Panc1 (cell line): ENCODE results near the gene CCNI. TPM values are rescaled to one million over a fixed set of nuclear protein-coding genes. Genes with fewer than 3 reads are reported as not detected.

ENCODE experiments used
- ATAC-seq: fragments of 200-7000 bp; cut with Tn5 transposase; 2 replicates; pipeline ENCODE4 v1.9.1; 2020; ENCODE audit warnings: mild to moderate bottlenecking, moderate library complexity
- BruUV-seq: library from RNA; stranded (reverse); fragments of 400-500 nt; replicated peaks from 2 replicates; lab custom pipeline; 2021; lab: Mats Ljungman, UMichigan
- CTCF ChIA-PET: fragments of 300-600 bp; sonication (Branson Sonifier 250); formaldehyde crosslinking; loops from one replicate; lab custom pipeline; 2022; ENCODE audit warnings: antibody characterized with exemption; lab: Charles Lee
- POLR2A ChIA-PET: fragments of 300-600 bp; sonication (Branson Sonifier 250); formaldehyde crosslinking; loops from one replicate; lab custom pipeline; 2022; ENCODE audit warnings: antibody characterized with exemption; lab: Charles Lee
- DNase-seq: peaks from one replicate; pipeline ENCODE4 v3.0.0-alpha.2; 2010; ENCODE audit warnings: low read depth, low spot score
- H3K27ac ChIP-seq: 2 replicates; pipeline ENCODE4 v1.5.1; 2011; ENCODE audit warnings: mild to moderate bottlenecking, low read length, inconsistent platforms
- H3K27me3 ChIP-seq: fragments of 200-500 bp; sonication (Bioruptor generic); 2 replicates; pipeline ENCODE4 v1.6.0; 2014; ENCODE audit warnings: low read length, inconsistent platforms; ENCODE audit not compliant: control insufficient read depth, insufficient read depth
- H3K36me3 ChIP-seq: fragments of 200-500 bp; sonication (Bioruptor generic); 2 replicates; pipeline ENCODE4 v1.5.1; 2014; ENCODE audit warnings: inconsistent platforms, mild to moderate bottlenecking, low read length, moderate library complexity; ENCODE audit not compliant: control insufficient read depth, insufficient read depth
- H3K4me1 ChIP-seq: 2 replicates; pipeline ENCODE4 v1.5.1; 2011; ENCODE audit warnings: inconsistent platforms, mild to moderate bottlenecking, low read length, moderate library complexity; ENCODE audit not compliant: control insufficient read depth, insufficient read depth
- H3K4me3 ChIP-seq, 2 experiments: 2 replicates each; pipeline ENCODE4 v1.5.1; 2011 to 2012; ENCODE audit warnings: low read depth in 2 of 2, low read length in 2 of 2, mild to moderate bottlenecking in 2 of 2, inconsistent platforms in 1 of 2, moderate library complexity in 1 of 2
- H3K9me3 ChIP-seq: fragments of 200-500 bp; sonication (Bioruptor generic); 2 replicates; pipeline ENCODE4 v1.5.1; 2014; ENCODE audit warnings: low read depth, mild to moderate bottlenecking, inconsistent platforms, low read length, moderate library complexity; ENCODE audit not compliant: control insufficient read depth, insufficient read depth
- CTCF ChIP-seq: fragments of 450-650 bp; IDR thresholded peaks from 2 replicates; pipeline ENCODE4 v1.5.1; 2017; ENCODE audit warnings: mild to moderate bottlenecking
- POLR2AphosphoS5 ChIP-seq: IDR thresholded peaks from 2 replicates; pipeline ENCODE4 v1.6.1; 2012; ENCODE audit warnings: mild to moderate bottlenecking, low read depth, low read length, moderate library complexity
- REST ChIP-seq, 2 experiments: IDR thresholded peaks; 2 replicates each; pipeline ENCODE4 v1.6.1; 2011 to 2012; ENCODE audit warnings: low read depth in 2 of 2, control low read depth in 1 of 2, low read length in 1 of 2, mild to moderate bottlenecking in 1 of 2, moderate library complexity in 1 of 2; ENCODE audit not compliant: insufficient read depth in 1 of 2
- SIN3A ChIP-seq: IDR thresholded peaks from 2 replicates; pipeline ENCODE4 v1.6.1; 2012; ENCODE audit warnings: low read depth, mild to moderate bottlenecking, low read length, moderate library complexity, borderline replicate concordance; ENCODE audit not compliant: insufficient read depth
- TCF7L2 ChIP-seq: IDR thresholded peaks from 2 replicates; pipeline ENCODE4 v1.6.1; 2011; ENCODE audit warnings: mild to moderate bottlenecking, low read depth, low read length, inconsistent platforms
- in situ Hi-C: cut with HindIII; loops from 2 replicates; pipeline ENCODE4 v1.10.0; 2016; ENCODE audit warnings: low sequenced_read_pairs, low pct_unique_long_range_greater_than_20kb
- intact Hi-C: fragments of 100-400 bp; cut with micrococcal nuclease; formaldehyde crosslinking; loops from one replicate; pipeline ENCODE4 v1.10.0; 2022; ENCODE audit not compliant: unreplicated experiment
- total RNA-seq: library from RNA; stranded (reverse); gene quantifications from one replicate; pipeline ENCODE4 v1.2.1, GENCODE V29; 2021; ENCODE audit not compliant: unreplicated experiment

CCNI gene
- total RNA-seq, 1 experiment from 2014 or later: 125 TPM

GRCh38 chr4:77015390-77015789, 60.4 kb downstream of the CCNI start:
- ChIA-PET CTCF (no interaction called here), POLR2A (no interaction called here)
- H3K27me3 ChIP-seq: no peaks in the 10 kb centered on the region
- no TSS peak for BruUV-seq
- H3K4me1 ChIP-seq: no peaks in the 10 kb centered on the region
- intact Hi-C loops (no loop called here), in situ Hi-C loops (no loop called here)
- H3K27ac ChIP-seq: no peak overlapping the region
- H3K9me3 ChIP-seq: no peaks in the 10 kb centered on the region
- TF ChIP-seq SIN3A: no peak
- TF ChIP-seq TCF7L2: no peak
- no peak for TF ChIP-seq CTCF
- no peak for TF ChIP-seq REST (IDR thresholded peaks at IDR 0.05; ENCODE audit: insufficient read depth in 1 of 2, low read depth in 2 of 2, low read length in 1 of 2)
- TF ChIP-seq POLR2AphosphoS5: no peak
- H3K36me3 ChIP-seq: no peaks in the 10 kb centered on the region; the same call in 1 of the 2 replicates
- H3K4me3 ChIP-seq: no peak overlapping the region
- DNase-seq (no peak), ATAC-seq (no peak)

- DNase-seq (no peak), ATAC-seq (no peak)
- Histone ChIP-seq H3K27ac (no peak overlapping the region), H3K9me3 (no peaks in the 10 kb centered on the region), H3K4me1 (no peaks in the 10 kb centered on the region), H3K27me3 (no peaks in the 10 kb centered on the region), H3K36me3 (no peaks in the 10 kb centered on the region; the same call in 1 of the 2 replicates), H3K4me3 (no peak overlapping the region)
- ChIA-PET POLR2A (no interaction called here), CTCF (no interaction called here)
- no TSS peak for BruUV-seq
- intact Hi-C loops: no loop called here
- TF ChIP-seq POLR2AphosphoS5 (no peak), TCF7L2 (no peak), SIN3A (no peak), REST (IDR thresholded peaks at IDR 0.05; ENCODE audit: insufficient read depth in 1 of 2, low read depth in 2 of 2, low read length in 1 of 2) (no peak), CTCF (no peak)
- in situ Hi-C loops: no loop called here
These were observed 61.5 kb downstream of the CCNI start for GRCh38 chr4:77014256-77014655.
